Neural progenitor cell (in vitro differentiated cells): Measurements from ENCODE around the gene PCCA. TPM values are rescaled to one million over a fixed set of nuclear protein-coding genes. Genes with fewer than 3 reads are reported as not detected.

Source experiments
- DNase-seq: peaks from one replicate; pipeline ENCODE4 v3.0.0-alpha.2; 2016; ENCODE audit warnings: low spot score
- H2AFZ ChIP-seq: fragments of 200-600 bp; sonication (generic); replicated peaks from 2 replicates; pipeline ENCODE4 v1.6.1; 2016; ENCODE audit warnings: antibody characterized with exemption
- H3F3A ChIP-seq: fragments of 200-600 bp; sonication (generic); 2 replicates; pipeline ENCODE4 v1.6.1; 2016; ENCODE audit warnings: antibody characterized with exemption, low read depth
- H3K27ac ChIP-seq: fragments of 200-600 bp; sonication (generic); 2 replicates; pipeline ENCODE4 v1.5.1; 2016; ENCODE audit warnings: mild to moderate bottlenecking
- H3K27me3 ChIP-seq: fragments of 200-600 bp; sonication (generic); 2 replicates; pipeline ENCODE4 v1.6.1; 2016; ENCODE audit warnings: mild to moderate bottlenecking, moderate library complexity
- H3K36me3 ChIP-seq: fragments of 200-600 bp; sonication (generic); 2 replicates; pipeline ENCODE4 v1.5.1; 2016
- H3K4me1 ChIP-seq: fragments of 200-600 bp; sonication (generic); 2 replicates; pipeline ENCODE4 v1.6.1; 2016; ENCODE audit warnings: mixed run types
- H3K4me2 ChIP-seq: fragments of 200-600 bp; sonication (generic); 2 replicates; pipeline ENCODE4 v1.6.1; 2016
- H3K4me3 ChIP-seq: fragments of 200-600 bp; sonication (generic); 2 replicates; pipeline ENCODE4 v1.5.1; 2016
- H3K79me2 ChIP-seq: fragments of 200-600 bp; sonication (generic); 2 replicates; pipeline ENCODE4 v1.6.1; 2016; ENCODE audit warnings: low read depth
- H3K9ac ChIP-seq: fragments of 200-600 bp; sonication (generic); 2 replicates; pipeline ENCODE4 v1.6.1; 2016
- H3K9me3 ChIP-seq: fragments of 200-600 bp; sonication (generic); 2 replicates; pipeline ENCODE4 v1.5.1; 2016; ENCODE audit warnings: low read depth
- H4K20me1 ChIP-seq: fragments of 200-600 bp; sonication (generic); 2 replicates; pipeline ENCODE4 v1.6.1; 2016; ENCODE audit warnings: low read depth
- H3K27ac Mint-ChIP-seq: 3 replicates; pipeline ENCODE4 v1.8.0; 2021; ENCODE audit warnings: mixed read lengths
- H3K27me3 Mint-ChIP-seq: 2 replicates; pipeline ENCODE4 v1.8.0; 2022; ENCODE audit warnings: low read depth, mild to moderate bottlenecking, inconsistent platforms, moderate library complexity, mixed read lengths; ENCODE audit not compliant: insufficient read depth
- H3K36me3 Mint-ChIP-seq: 3 replicates; pipeline ENCODE4 v1.8.0; 2021; ENCODE audit warnings: mixed read lengths
- H3K4me1 Mint-ChIP-seq: 3 replicates; pipeline ENCODE4 v1.8.0; 2021; ENCODE audit warnings: mixed read lengths
- H3K4me3 Mint-ChIP-seq: 3 replicates; pipeline ENCODE4 v1.8.0; 2021; ENCODE audit warnings: mild to moderate bottlenecking, moderate library complexity, mixed read lengths
- H3K9me3 Mint-ChIP-seq: 3 replicates; pipeline ENCODE4 v1.8.0; 2020; ENCODE audit warnings: mixed read lengths
- CTCF ChIP-seq: fragments of 200-600 bp; sonication (generic); IDR thresholded peaks from 2 replicates; pipeline ENCODE4 v1.5.1; 2017; ENCODE audit warnings: antibody characterized with exemption, mild to moderate bottlenecking
- EZH2 ChIP-seq: fragments of 200-600 bp; sonication (generic); IDR thresholded peaks from 2 replicates; pipeline ENCODE4 v1.6.1; 2017; ENCODE audit warnings: antibody characterized with exemption, mild to moderate bottlenecking, moderate library complexity
- EZH2phosphoT487 ChIP-seq: fragments of 200-600 bp; sonication (generic); IDR thresholded peaks from 2 replicates; pipeline ENCODE4 v1.6.1; 2017; ENCODE audit warnings: antibody characterized with exemption
- total RNA-seq: library from RNA; depleted of rRNA; stranded (reverse); fragments of >200 nt; gene quantifications from 2 replicates; pipeline ENCODE4 v1.2.3, GENCODE V29; 2015; ENCODE audit warnings: low replicate concordance

The PCCA gene
- total RNA-seq, 1 donor from 2014 or later, result 60.6 TPM

- no peak overlapping the region for H3K4me2 ChIP-seq
- no peak overlapping the region for H3K4me3 ChIP-seq
- TF ChIP-seq EZH2phosphoT487 (no peak), CTCF (no peak), EZH2 (no peak)
- H3F3A ChIP-seq, result no peaks in the 10 kb centered on the region
- no peaks in the 10 kb centered on the region for H3K79me2 ChIP-seq
- H3K36me3 Mint-ChIP-seq, result peaks cover 29% of the 10 kb centered on the region
- no peaks in the 10 kb centered on the region for H3K36me3 ChIP-seq
- no peak overlapping the region for H3K9ac ChIP-seq
- H3K27me3 Mint-ChIP-seq, result peaks cover 2% of the 10 kb centered on the region
- no peaks in the 10 kb centered on the region for H4K20me1 ChIP-seq
- H3K4me3 Mint-ChIP-seq, result no peak overlapping the region
- DNase-seq, result no peak
- H3K4me1 Mint-ChIP-seq, result peaks cover 8% of the 10 kb centered on the region
- no peak overlapping the region for H3K27ac ChIP-seq
- no peak overlapping the region for H2AFZ ChIP-seq
- no peak overlapping the region for H3K27ac Mint-ChIP-seq
- no peaks in the 10 kb centered on the region for H3K4me1 ChIP-seq
- H3K9me3 Mint-ChIP-seq, result peaks cover 8% of the 10 kb centered on the region
- H3K27me3 ChIP-seq, result no peaks in the 10 kb centered on the region
- H3K9me3 ChIP-seq, result no peaks in the 10 kb centered on the region
Observed at GRCh38 chr13:100454876-100455275, 366.0 kb downstream of the PCCA start.

GRCh38 chr13:100458673-100459072, 369.8 kb downstream of the PCCA start:
- Mint-ChIP-seq H3K9me3 (peaks cover 7% of the 10 kb centered on the region), H3K4me1 (peaks cover 31% of the 10 kb centered on the region), H3K27ac (no peak overlapping the region), H3K27me3 (no peaks in the 10 kb centered on the region), H3K36me3 (peaks cover 22% of the 10 kb centered on the region), H3K4me3 (no peak overlapping the region)
- Histone ChIP-seq H3K36me3 (no peaks in the 10 kb centered on the region), H3F3A (peaks cover 13% of the 10 kb centered on the region), H3K4me3 (no peak overlapping the region), H4K20me1 (peaks cover 4% of the 10 kb centered on the region), H3K4me1 (peaks cover 24% of the 10 kb centered on the region), H3K9me3 (no peaks in the 10 kb centered on the region), H3K27me3 (no peaks in the 10 kb centered on the region), H3K9ac (no peak overlapping the region), H3K27ac (no peak overlapping the region), H3K4me2 (no peak overlapping the region), H2AFZ (no peak overlapping the region), H3K79me2 (no peaks in the 10 kb centered on the region)
- no peak for DNase-seq
- TF ChIP-seq CTCF (no peak), EZH2 (no peak), EZH2phosphoT487 (no peak)

- peaks cover 24% of the 10 kb centered on the region for H3K4me1 ChIP-seq
- peaks cover 13% of the 10 kb centered on the region for H3F3A ChIP-seq
- Mint-ChIP-seq H3K27ac (no peak overlapping the region), H3K36me3 (peaks cover 18% of the 10 kb centered on the region), H3K27me3 (no peaks in the 10 kb centered on the region), H3K4me1 (peaks cover 31% of the 10 kb centered on the region), H3K4me3 (no peak overlapping the region), H3K9me3 (peaks cover 7% of the 10 kb centered on the region)
- H3K36me3 ChIP-seq, result no peaks in the 10 kb centered on the region
- no peaks in the 10 kb centered on the region for H3K27me3 ChIP-seq
- no peak overlapping the region for H3K9ac ChIP-seq
- peaks cover 4% of the 10 kb centered on the region for H4K20me1 ChIP-seq
- H3K4me3 ChIP-seq, result no peak overlapping the region
- H3K79me2 ChIP-seq, result no peaks in the 10 kb centered on the region
- H3K4me2 ChIP-seq, result no peak overlapping the region
- H2AFZ ChIP-seq, result no peak overlapping the region
- no peak overlapping the region for H3K27ac ChIP-seq
- H3K9me3 ChIP-seq, result no peaks in the 10 kb centered on the region
- DNase-seq, result no peak
- TF ChIP-seq EZH2phosphoT487 (no peak), CTCF (no peak), EZH2 (no peak)
Observed at GRCh38 chr13:100459747-100460146, 370.9 kb downstream of the PCCA start.
